HG02642 (cell line): ENCODE results near the gene TCF7.

Experiments
- ATAC-seq: cut with Tn5 transposase; IDR thresholded peaks from one replicate; pipeline ENCODE4 v1.9.1; 2021; ENCODE audit warnings: mild to moderate bottlenecking; ENCODE audit not compliant: unreplicated experiment, poor library complexity

TCF7 gene

DNA sequence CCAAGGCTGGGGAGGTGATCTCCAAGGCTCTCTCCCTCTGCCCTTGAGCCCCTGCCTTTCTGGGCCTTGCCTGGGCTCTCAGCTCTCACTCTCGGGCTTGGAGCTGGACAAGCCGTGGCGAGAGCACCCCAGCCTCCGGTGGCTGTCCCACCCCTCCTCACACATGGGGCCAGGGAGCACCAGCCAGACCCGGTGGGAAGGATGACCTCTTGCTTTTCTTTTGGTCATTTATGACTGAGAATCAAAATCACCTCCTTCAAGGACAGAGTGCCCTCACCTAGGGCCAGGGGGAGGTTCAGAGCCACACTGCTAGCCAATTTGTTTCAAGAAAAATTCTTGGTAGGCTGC, 14.1 kb downstream of the TCF7 start:
- ATAC-seq, result no peak

- ATAC-seq, result no peak
Measured at GRCh38 chr5:134129411-134130238, 15.1 kb downstream of the TCF7 start.

DNA sequence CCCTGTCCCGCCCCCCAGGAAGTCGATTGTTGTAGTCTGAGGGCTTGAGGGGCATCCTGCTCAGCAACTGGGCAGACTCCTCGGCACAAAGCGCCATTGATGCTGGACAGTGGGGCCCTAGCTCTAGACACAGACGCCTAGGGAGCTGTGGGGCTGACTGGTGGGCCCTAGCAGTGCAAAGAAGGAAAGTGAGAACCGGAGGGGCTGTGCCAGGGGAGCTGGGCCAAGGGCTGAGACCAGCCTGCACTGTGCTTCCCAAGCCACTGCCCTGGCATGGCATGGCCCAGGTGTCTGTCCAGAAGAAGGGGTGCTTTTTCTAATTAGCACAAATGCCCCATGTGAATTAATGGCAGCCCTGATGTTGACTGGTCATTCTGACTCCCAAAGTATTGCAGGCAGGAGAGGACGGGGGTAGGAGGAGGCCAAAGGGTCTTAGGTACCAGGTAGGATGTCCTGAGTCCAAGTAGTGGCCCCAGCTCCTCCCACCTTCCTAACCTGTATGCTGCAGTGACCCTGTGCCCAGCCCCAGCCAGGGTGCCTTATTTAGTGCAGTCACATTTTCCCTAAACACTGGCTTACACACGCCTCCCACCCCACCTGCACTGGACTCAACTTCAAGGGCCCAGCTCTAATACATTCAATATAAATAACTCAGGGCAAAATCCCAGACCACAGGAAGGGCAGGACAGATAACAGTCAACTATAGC, 15.9 kb downstream of the TCF7 start:
- ATAC-seq, result no peak

- no peak for ATAC-seq
Measured at GRCh38 chr5:134131165-134131564, 16.7 kb downstream of the TCF7 start.

DNA sequence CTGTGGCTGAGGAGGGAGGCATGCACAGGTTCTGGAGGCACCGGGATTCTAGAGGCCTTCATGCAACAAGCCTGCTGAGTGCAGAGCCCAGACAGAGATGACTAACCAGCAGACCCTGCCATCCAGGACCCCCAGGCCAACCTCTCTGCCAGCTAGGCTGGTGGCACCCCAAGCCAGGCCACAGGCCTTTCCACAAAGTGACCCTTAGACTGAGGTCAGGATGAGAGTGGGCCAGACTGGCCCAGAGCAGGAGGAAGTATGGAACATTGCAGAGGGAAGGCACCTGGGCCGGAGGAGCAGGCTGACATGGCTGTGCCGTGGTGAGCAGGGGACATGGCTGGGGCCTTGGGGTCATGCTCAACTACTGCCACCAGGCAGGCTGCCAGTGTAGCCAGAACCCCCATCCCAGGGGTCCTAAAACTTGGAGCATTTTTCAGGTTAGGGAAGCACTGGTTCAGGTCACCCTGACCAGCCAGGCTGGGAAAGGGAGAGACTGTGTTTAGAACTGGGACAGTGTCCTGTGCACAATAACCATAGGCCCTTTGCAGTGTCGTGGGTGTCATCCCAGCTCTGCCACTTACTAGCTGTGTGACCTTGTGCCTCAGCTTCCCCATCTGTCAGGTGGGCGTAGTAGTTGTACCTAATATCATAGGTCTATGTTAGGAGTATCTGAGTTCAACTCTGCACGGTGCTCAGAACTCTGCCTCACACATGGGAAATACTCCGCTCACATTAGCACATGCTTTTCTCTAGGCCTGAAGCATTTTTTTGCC, 17.3 kb downstream of the TCF7 start:
- no peak for ATAC-seq

- ATAC-seq, result peak; percentile 63
Measured at GRCh38 chr5:134132372-134133187, 18.1 kb downstream of the TCF7 start.

GRCh38 chr5:134133188-134133994, 18.9 kb downstream of the TCF7 start:
- ATAC-seq, result no peak

- ATAC-seq, result no peak
Measured at GRCh38 chr5:134133995-134134541, 19.6 kb downstream of the TCF7 start.

DNA sequence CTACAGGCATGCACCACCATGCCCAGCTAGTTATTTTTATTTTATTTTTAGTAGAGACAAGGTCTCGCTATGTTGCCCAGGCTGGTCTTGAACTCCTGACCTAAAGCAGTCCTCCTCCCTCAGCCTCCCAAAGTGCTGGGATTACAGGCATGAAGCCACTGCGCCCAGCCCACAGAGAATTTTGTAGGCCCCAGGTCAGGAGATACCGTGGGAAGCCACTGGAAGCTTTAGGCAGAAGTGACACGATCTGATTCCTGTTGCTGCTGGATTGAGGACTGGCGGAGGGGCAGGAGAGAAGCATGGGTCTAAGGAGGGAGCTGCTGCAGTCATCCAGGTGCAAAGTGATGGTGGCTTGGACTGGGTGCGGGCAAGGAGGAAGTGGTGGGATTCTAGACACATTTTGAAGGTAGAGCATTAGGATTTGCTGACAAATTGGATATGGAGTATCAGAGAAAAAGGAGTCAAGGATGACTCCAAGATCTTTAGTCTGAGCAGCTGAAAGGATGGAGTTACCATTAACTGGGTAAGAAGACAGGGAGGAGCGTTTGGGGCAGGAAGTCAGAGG, 20.7 kb downstream of the TCF7 start:
- no peak for ATAC-seq

DNA sequence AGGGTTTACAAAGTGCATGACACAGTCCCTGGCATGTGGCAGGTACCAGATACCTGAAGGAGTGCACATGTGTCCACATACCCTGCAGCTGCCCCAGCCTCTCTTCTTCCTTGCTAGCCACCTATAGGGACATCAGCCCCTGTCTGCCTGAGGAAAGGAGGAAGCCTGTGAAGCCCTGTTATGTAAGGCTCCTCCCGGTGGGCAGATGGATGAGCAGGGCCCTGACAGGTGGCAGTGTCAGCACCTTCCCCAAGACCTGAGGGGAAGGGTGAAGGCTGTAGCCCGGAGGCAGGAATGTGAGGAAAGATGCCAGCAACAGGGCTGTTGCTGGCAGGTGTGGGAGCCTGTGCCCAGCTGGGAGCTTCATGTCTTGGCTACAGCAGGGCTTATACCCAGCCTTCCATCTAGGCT, 21.7 kb downstream of the TCF7 start:
- no peak for ATAC-seq

DNA sequence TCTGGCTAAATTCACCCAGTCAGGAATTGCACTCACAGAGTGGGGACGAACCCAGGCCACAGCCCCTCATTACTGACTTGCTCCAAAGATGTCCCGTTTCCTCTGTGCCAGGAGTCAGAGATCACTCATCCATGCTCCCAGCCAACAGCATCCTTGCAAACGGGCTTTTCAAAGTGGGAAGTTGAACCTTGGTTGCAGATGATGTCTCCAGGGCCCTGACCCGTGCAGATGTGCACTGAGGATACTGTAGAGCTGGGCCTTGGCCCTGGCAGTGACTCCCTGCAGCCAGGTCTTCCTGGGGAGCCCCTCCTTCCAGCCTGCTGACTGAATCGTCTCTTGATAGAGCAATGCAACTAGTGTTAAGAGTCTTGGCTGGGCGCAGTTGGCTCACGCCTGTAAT, 22.3 kb downstream of the TCF7 start:
- ATAC-seq, result no peak

- ATAC-seq, result peak; percentile 75
Measured at GRCh38 chr5:134138416-134139376, 24.2 kb downstream of the TCF7 start.

- ATAC-seq, result no peak
Measured at GRCh38 chr5:134139377-134139851, 24.9 kb downstream of the TCF7 start.

DNA sequence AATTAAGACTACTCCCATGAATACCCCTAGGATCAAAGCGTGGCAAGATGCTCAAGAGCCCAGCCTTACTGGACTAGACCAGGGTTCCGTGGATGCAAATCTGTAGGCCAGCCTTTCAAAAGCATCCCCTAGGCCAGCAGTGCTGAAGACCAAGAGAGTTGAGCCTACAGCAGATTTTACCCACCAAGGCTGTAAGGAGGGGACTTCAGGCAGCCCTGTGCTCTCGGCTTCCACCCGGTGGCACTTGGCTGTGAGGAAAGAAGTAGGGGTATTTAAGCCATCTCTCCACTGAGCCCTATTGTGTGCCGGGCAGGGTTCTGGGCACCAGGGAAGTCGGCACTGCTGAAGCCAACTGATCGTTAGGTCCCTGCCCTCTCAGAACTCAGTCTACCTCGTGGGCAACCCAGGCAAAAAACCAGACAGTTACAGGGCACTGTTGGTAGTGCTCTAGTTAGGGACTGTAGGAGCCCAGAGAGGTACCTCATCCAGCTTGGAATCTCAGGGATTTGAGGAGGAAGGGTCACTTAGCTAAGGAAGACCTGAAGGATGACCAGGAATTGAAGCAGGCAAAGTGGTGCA, 25.5 kb downstream of the TCF7 start:
- no peak for ATAC-seq

DNA sequence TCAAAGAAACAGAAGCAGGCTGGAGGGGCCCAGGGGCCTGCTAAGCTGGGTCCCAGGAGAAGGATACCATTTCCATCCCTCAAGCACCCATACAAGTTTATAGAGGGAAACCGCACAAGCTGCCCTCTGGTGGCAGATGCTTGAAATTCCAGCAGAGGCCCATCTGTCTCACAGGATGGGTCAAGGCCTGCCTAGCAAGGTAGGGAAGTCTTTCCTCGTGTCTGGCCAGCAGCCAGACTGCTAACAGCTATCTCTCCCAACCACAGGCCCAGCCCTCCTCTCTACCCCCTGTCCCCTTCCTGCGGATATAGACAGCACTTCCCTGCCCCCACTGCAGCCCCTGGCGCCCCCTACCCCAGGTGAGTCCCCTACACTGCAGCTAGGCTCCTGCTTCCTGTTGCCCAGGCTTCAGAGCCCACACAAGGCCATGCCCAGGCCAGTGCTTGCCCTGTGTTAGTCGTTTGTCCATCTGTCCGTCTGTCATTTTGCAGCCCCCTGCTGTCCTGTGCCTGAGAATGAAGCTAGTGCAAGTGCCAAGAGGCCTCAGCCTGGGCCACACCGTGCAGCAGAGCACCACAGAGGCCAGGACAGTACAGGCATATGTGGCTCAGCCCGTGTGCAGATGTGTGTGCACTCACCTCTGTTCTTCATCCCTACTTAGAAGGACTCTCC, 26.2 kb downstream of the TCF7 start:
- ATAC-seq, result peak; percentile 50

DNA sequence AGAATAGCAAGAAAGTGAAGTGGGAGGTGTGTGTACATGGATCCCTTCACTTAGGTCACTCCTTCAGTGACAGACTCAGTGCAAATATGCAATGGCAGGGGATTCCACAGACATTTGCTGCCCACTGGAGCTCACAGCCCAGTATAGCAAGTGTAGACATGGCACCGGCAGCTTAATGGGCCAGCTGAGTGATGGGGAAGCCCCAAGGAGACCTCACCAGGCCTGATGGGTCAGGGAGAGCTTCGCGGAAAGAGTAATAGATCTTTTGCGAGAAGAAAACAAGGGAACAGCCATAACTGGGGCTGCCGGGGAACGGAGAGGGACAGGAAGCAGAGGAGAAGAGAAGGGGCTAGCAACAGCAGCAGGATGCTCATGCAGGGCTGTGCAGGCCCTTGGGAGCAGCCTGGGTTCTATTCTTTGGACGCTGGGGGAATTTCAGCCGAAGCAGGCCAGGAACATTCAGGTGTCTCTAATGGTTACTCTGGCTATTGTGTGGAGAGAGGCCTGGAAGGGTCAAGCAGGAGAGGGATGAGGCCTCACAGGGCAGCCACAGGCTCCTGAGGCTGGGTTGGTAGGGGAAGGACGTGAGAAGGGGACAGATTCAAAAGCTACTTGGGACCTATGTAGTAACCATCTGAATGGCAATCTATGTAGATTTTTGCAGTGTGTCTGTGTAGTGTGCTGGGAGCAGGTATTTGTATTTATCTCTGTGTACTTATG, 27.0 kb downstream of the TCF7 start:
- no peak for ATAC-seq
